Measurements from ENCODE around the gene SH3TC1. TPM values are rescaled to one million over a fixed set of nuclear protein-coding genes. Genes with fewer than 3 reads are reported as not detected.
A peak's percentile ranks its signal among the peaks of the same experiment; 100 is the strongest.

The SH3TC1 gene
- total RNA-seq, 2 experiments from 2014 or later = 119 to 127 TPM

GRCh38 chr4:8165374-8165896, 33.7 kb upstream of the SH3TC1 start:
- no peak overlapping the region for H3K27ac ChIP-seq (ENCODE audit: low read depth in 1 of 2, low read length in 2 of 2)
- intact Hi-C loops (cut with DNase I, micrococcal nuclease) = no loop called here
- H3K4me3 ChIP-seq (ENCODE audit: low read length) = no peak overlapping the region
- Mint-ChIP-seq H3K4me3 (no peak overlapping the region), H3K9me3 (peaks cover 2% of the 10 kb centered on the region), H3K4me1 (ENCODE audit: low read depth) (no peaks in the 10 kb centered on the region), H3K36me3 (ENCODE audit: low read depth) (no peaks in the 10 kb centered on the region), H3K27ac (no peak overlapping the region), H3K27me3 (peaks cover 9% of the 10 kb centered on the region)
- H3K9me3 ChIP-seq (ENCODE audit: control insufficient read depth in 1 of 2, insufficient read depth in 1 of 2, low read length in 2 of 2) = peaks cover 12 to 16% of the 10 kb centered on the region in 2 experiments
- ChIA-PET POLR2A (no interaction called here), CTCF (no interaction called here)
- peaks cover 4% of the 10 kb centered on the region for H3K4me1 ChIP-seq (ENCODE audit: insufficient read depth, low read length)
- H3K36me3 ChIP-seq (ENCODE audit: insufficient read depth, low read length) = no peaks in the 10 kb centered on the region
- H3K27me3 ChIP-seq (ENCODE audit: control insufficient read depth in 1 of 2, insufficient read depth in 2 of 2, low read length in 2 of 2) = peaks cover 0 to 6% of the 10 kb centered on the region in 2 experiments
- TF ChIP-seq, protein P1, sequence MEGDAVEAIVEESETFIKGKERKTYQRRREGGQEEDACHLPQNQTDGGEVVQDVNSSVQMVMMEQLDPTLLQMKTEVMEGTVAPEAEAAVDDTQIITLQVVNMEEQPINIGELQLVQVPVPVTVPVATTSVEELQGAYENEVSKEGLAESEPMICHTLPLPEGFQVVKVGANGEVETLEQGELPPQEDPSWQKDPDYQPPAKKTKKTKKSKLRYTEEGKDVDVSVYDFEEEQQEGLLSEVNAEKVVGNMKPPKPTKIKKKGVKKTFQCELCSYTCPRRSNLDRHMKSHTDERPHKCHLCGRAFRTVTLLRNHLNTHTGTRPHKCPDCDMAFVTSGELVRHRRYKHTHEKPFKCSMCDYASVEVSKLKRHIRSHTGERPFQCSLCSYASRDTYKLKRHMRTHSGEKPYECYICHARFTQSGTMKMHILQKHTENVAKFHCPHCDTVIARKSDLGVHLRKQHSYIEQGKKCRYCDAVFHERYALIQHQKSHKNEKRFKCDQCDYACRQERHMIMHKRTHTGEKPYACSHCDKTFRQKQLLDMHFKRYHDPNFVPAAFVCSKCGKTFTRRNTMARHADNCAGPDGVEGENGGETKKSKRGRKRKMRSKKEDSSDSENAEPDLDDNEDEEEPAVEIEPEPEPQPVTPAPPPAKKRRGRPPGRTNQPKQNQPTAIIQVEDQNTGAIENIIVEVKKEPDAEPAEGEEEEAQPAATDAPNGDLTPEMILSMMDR (IDR thresholded peaks at IDR 0.05) = no peak
- ATAC-seq (ENCODE audit: poor library complexity) (no peak), DNase-seq (no peak)

- DNase-seq = peak in 1 of 14 experiments; percentile 26
- Histone ChIP-seq H3K9me3 (ENCODE audit: control insufficient read depth in 1 of 2, insufficient read depth in 1 of 2, low read length in 2 of 2) (peaks cover 12 to 17% of the 10 kb centered on the region in 2 experiments), H3K27me3 (ENCODE audit: control insufficient read depth in 1 of 2, insufficient read depth in 2 of 2, low read length in 2 of 2) (peaks cover 0 to 9% of the 10 kb centered on the region in 2 experiments), H3K4me1 (ENCODE audit: insufficient read depth, low read length) (peaks cover 8% of the 10 kb centered on the region), H3K36me3 (ENCODE audit: insufficient read depth, low read length) (no peaks in the 10 kb centered on the region), H3K4me3 (ENCODE audit: low read length) (no peak overlapping the region), H3K27ac (ENCODE audit: low read depth in 1 of 2, low read length in 2 of 2) (no peak overlapping the region)
- no peaks in the 10 kb centered on the region for H3K4me1 Mint-ChIP-seq (ENCODE audit: low read depth)
- POLR2A ChIA-PET = no interaction called here
- H3K27me3 Mint-ChIP-seq = peaks cover 14% of the 10 kb centered on the region
- CTCF ChIA-PET = no interaction called here
- intact Hi-C loops (cut with DNase I, micrococcal nuclease) = no loop called here
- TF ChIP-seq, protein P1 (IDR thresholded peaks at IDR 0.05) = no peak
- H3K4me3 Mint-ChIP-seq = no peak overlapping the region
- H3K9me3 Mint-ChIP-seq = peaks cover 2% of the 10 kb centered on the region
- H3K27ac Mint-ChIP-seq = no peak overlapping the region
- H3K36me3 Mint-ChIP-seq (ENCODE audit: low read depth) = no peaks in the 10 kb centered on the region
- no peak for ATAC-seq (ENCODE audit: poor library complexity)
These were observed 31.8 kb upstream of the SH3TC1 start for GRCh38 chr4:8167291-8167690.

GRCh38 chr4:8167815-8168214, 31.3 kb upstream of the SH3TC1 start:
- H3K4me1 Mint-ChIP-seq (ENCODE audit: low read depth) = no peaks in the 10 kb centered on the region
- peaks cover 2% of the 10 kb centered on the region for H3K9me3 Mint-ChIP-seq
- intact Hi-C loops (cut with DNase I, micrococcal nuclease) = no loop called here
- H3K27me3 Mint-ChIP-seq = peaks cover 14% of the 10 kb centered on the region
- ChIA-PET CTCF (no interaction called here), POLR2A (no interaction called here)
- no peak overlapping the region for H3K4me3 ChIP-seq (ENCODE audit: low read length)
- ATAC-seq (ENCODE audit: poor library complexity) (no peak), DNase-seq (peak in 2 of 14 experiments; percentile 55 to 65)
- H3K27ac ChIP-seq (ENCODE audit: low read depth in 1 of 2, low read length in 2 of 2) = no peak overlapping the region
- H3K27ac Mint-ChIP-seq = no peak overlapping the region
- no peaks in the 10 kb centered on the region for H3K36me3 Mint-ChIP-seq (ENCODE audit: low read depth)
- no peaks in the 10 kb centered on the region for H3K36me3 ChIP-seq (ENCODE audit: insufficient read depth, low read length)
- TF ChIP-seq, protein P1 (IDR thresholded peaks at IDR 0.05) = no peak
- H3K4me1 ChIP-seq (ENCODE audit: insufficient read depth, low read length) = peaks cover 11% of the 10 kb centered on the region
- H3K9me3 ChIP-seq (ENCODE audit: control insufficient read depth in 1 of 2, insufficient read depth in 1 of 2, low read length in 2 of 2) = peaks cover 12 to 20% of the 10 kb centered on the region in 2 experiments
- peaks cover 0 to 9% of the 10 kb centered on the region in 2 experiments for H3K27me3 ChIP-seq (ENCODE audit: control insufficient read depth in 1 of 2, insufficient read depth in 2 of 2, low read length in 2 of 2)
- H3K4me3 Mint-ChIP-seq = no peak overlapping the region

Measured in CD4-positive, alpha-beta T cell (primary cell).